Stimulated activated CD4-positive, alpha-beta T cell treated with anti-CD3 and anti-CD28 coated beads, Interleukin-15, amount 100 ng/mL, for 24 hours (primary cell): Measurements from ENCODE around the gene SPAG8.

Experiments used
- DNase-seq: peaks from one replicate; pipeline ENCODE4 v3.0.0-alpha.2; 2020

SPAG8 gene

GRCh38 chr9:35771075-35771433, 41.0 kb downstream of the SPAG8 start:
- DNase-seq: no peak

DNA sequence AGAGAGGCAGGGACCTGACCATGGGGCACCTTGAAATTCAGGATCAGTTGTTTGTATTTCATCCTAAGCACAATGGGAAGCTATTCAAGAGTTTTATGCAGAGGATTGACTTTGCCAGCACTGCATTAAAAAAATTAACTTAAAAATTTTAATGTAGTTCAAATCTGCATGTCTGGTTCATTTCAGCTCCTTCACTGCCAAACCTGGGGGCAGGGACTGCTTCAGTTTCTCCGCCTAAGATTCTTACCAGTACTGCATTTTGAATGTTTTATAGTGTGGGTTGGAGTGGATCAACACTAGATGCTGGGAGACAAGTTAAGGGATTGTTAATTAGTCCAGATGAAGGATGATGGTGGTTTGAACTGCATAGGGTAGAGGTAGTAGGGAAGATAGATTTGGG, 42.3 kb downstream of the SPAG8 start:
- no peak for DNase-seq

- DNase-seq: no peak
Measured at GRCh38 chr9:35767458-35767857, 44.6 kb downstream of the SPAG8 start.

DNA sequence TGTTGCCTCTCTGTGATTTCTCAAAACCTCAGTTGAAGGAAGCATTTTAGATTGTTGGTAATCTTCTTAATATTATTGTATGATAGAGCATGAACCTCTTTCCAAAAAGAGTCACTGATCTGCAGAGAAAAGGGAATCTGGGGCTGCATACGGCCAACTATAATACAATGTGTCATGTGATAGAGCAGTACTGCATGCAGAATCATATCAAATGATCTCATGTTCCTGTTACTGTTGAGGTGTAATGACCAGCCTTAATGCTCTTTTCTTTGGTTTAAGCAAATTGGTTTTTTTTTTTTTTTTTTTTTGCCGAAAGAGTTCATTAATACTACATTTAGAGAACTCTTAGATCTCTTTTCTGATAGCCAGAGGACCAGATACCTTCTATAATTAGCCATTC, 45.1 kb downstream of the SPAG8 start:
- DNase-seq: no peak

- DNase-seq: no peak
Measured at GRCh38 chr9:35763803-35764202, 48.3 kb downstream of the SPAG8 start.

DNA sequence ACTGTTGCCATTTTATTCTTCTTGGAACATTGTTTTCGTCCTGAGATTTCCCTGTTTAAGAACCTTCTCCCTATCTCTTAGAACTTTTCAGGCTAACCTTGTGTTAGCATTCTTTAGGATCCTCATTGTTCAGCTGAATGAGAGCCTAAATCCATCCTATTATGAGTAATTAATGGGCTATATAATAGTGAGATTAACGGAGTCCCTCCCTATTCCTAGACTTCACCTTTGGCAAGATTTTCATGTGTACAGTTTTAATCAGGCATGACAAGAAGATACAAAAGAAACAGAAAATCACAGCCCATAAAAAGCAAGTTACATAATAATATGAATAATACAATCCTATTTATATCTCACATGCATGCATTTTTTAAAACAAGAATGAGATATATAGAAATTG, 48.9 kb downstream of the SPAG8 start:
- no peak for DNase-seq

- no peak for DNase-seq
Measured at GRCh38 chr9:35760651-35761050, 51.4 kb downstream of the SPAG8 start.

GRCh38 chr9:35759795-35760194, 52.3 kb downstream of the SPAG8 start:
- DNase-seq: no peak
